HG02970 (cell line): ENCODE measurements around the gene ZNF121.
A peak's percentile ranks its signal among the peaks of the same experiment; 100 is the strongest.
"Not testable (repeated sequence)": the region's sequence is repeated elsewhere in the genome, so short reads cannot be mapped to it uniquely, and the experiment has no call there.

ENCODE experiments used
- ATAC-seq: cut with Tn5 transposase; IDR thresholded peaks from one replicate; pipeline ENCODE4 v1.9.1; 2021; ENCODE audit warnings: mild to moderate bottlenecking, moderate library complexity, moderate number of reproducible peaks; ENCODE audit not compliant: unreplicated experiment, low FRiP score

Gene ZNF121

DNA sequence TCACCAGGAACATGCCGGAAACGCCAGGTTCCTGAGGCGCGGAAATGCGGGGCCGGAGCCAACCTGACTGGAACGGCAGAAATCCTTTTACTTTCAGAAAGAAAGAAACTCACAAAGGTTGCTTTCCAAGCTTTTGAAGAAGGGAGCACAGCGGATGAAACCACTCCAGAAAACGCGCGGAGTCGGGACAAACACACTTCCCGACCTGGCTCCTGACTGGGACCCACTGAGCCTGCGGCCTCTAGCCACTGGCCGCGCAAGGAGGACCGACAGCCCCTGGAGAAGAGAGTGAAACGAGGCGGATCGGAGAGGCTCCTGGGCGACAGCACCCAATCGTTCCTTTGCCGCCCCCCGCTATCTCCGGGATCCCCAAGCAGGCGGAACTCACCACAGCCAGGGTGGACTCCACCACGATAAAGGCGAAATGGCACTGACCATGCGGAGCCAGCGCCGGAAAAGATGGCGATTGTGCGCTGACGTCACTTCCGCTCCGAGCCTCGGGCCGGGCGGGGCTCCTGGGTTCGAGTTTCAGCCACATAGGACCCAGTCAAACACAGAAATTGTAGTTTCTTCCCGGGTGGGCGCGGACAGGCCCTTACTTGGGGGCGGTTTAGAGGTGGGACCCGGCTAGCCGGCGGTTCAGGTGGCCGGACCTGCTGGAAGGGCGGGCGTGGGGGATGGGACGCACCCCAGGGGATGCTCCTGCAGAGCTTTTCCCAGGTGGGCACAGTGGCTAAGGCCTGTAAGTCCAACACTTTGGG lies at the start of gene ZNF121:
Gene ZNF121 (minus strand): TSS at position 432 of the 761 bp plus-strand sequence. CDS start 16,407 bp downstream, outside the sequence.
- peak; percentile 81 for ATAC-seq

DNA sequence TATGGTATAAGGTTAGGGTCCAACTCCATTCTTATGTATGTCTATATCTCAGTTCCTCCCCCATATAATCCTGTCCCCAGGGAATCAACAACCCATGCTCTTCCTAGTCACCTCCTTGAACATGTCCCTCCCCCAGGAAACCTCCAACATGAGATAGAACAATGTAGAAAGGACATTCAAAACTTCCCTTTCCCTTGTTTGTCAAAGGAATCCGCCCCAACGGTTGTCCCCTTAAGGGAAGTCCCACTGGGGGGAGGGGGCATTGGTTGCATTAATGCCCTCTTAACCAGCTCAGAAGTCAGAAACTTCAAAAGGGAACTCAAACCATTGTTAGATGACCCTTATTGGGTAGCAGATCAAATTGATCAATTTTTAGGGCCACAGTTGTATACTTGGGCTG lies 43.6 kb upstream of the ZNF121 start:
- ATAC-seq = no peak

DNA sequence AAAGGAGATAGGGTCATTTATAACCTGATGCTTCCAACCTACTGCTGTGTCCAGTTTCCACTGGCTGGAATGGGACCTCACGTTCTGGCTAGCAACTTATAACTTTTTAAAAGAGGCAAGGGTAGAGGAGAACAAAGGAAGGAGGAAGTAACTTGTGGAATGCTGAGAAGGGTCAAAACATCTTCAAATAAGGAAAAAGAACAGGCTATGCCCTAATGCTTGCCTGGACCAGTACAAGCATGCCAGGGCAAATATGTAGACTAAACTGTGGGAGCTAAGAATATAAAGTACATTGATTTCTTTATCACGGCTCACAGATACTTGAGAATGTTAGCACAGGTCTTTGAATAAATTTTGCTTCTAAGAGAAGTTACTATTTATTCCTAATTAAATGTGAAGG lies 38.2 kb upstream of the ZNF121 start:
- no peak for ATAC-seq

DNA sequence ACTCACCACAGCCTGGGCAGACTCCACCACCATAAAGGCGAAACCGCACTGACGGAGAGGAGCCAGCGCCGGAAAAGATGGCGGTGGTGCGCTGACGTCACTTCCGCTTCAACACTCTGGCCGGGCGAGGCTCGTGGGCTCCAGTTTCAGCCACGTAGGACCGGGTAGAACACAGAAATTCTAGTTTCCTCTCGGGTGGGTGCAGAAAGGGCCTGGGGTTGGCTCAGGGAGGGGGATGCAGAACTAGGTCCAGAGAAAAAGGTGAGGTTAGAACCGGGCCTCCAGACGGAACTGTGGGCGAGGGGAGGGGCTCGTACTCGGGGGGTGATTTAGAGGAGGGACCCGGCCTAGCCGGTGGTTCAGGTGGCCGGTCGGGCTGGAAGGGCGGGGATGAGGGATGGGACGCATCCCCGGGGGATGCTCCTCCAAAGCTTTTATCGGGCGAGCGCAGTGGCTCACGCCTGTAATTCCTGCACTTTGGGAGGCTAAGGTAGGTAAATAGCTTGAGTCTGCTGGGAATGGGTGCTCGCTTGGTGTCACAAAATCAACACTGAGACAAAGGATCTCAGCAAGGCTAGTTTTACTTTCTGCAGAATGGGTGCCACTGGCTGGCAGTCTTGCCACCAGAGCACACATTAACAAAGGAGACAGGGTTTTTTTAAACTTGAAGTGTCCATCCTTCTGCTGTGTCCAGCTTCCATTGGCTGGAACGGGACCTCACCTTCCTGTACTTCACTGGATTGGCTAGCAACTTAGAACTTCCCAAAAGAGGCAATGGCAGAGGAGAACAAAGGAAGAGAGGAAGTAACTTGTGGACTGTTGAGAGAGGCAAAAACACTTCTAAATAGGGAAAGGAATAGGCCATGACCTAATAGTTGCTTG lies 37.1 kb upstream of the ZNF121 start, which contains the start of gene ZNF561:
Gene ZNF561 (minus strand): TSS at position 77 of the 882 bp plus-strand sequence. CDS start 1,776 bp downstream, outside the sequence.
- peak; percentile 68 for ATAC-seq

DNA sequence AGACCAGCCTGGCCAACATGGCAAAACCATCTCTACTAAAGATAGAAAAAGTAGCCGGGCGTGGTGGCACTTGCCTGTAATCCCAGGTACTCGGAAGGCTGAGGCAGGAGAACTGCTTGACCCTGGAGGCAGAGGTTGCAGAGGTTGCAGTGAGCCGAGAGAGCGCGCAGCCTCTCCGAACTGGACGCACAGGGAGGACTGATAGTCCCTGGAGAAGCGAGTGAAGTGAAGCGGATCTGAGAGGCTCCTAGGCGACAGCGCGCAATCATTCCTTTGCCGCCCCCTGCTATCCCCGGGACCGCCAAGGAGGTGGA lies 36.5 kb upstream of the ZNF121 start:
- no peak for ATAC-seq

DNA sequence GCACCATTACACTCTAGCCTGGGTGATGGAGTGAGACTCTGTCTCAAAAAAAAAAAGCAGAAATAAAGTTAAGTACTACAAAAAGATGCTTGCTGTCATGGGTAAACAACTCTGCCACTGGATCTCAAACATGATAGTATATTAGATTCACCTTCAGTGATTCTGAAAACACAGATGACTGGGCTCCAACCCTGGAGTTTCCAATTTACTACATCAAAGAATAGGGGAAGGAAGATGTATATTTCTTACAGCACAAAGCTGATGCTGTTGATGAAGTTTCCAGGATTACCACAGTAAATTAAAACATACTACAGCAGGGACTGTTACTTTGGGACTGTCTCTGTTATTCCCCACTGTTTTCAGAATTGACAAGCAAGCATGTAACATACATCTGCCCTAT lies 31.5 kb upstream of the ZNF121 start:
- ATAC-seq = no peak

DNA sequence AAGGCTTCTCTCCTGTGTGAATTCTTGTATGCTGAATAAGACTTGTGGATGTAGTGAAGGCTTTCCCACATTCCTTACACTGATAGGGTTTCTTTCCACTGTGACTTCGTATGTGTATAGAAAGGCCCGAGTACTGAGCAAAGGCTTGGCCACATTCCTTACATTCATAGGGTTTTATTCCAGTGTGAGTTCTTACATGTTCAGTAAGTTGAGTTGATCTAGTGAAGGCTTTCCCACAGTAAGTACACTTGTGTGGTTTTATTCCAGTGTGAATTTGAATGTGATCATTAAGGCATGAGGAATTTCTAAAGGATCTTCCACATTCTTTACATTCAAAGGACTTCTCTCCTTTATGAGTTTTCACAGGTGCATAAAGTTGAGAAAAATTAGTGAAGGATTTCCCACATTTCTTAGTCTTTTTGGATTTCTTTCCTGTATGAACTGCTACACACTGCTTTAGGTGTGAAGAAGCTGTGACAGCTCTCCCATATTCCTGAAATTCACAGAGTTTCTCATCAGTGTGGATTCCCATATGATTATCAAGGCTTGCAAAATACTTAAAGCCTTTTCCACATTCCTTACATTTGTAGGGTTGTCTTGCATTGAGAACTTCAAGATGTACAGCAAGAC lies 26.3 kb upstream of the ZNF121 start:
- no peak for ATAC-seq

DNA sequence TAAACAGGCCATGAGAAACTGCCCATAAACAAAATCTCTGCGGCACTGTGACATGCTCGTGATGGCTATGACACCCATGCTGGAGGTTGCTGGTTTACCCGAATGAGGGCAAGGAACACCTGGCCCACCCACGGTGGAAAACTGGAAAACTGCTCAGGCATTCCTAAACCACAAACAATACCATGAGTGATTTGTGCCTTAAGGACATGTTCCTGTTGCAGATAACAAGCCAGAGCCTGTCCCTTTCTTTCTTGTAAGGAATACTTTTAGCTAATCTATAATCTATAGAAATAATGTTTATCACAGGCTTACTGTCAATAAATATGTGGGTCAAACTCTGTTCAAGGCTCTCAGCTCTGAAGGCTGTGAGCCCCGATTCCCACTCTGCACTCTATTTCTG lies 24.6 kb upstream of the ZNF121 start:
- no peak for ATAC-seq

DNA sequence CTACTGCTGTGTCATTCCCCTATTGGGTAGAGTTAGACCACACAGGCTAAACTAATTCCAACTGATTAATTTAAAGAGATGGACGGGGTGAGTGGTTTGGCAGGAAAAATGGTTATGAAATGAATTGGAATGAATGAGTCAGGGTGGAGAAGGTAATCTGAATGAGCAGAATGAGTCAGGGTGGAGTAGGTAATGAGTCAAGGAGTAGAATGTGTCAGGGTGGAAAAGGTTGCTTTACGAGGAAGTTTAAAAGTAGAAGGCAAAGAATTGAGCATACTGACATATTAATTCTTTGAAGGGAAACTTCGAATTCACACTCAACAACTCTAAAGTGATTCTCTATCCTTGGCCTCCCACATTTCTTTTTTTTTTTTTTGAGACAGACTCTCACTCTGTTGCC lies 12.7 kb upstream of the ZNF121 start:
- no peak for ATAC-seq

DNA sequence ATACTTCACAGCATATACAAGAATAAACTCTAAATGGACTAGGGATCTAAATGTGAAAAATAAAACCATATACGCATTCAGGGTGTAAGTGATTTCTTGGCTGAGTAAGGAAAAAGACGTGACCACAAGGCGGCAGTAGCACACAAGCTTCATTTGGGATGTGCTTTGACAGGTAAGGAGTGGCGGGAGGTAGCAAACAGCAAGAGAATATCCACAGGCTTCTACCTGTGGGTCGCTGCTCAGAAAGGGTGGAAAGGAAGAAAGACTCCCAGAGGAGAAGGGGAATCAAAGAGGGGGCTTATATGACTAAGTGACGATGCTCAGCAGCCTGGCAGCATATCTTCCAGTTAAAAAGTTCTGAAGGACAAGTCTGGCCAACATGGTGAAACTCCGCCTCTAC lies 2.5 kb upstream of the ZNF121 start:
- no peak for ATAC-seq

DNA sequence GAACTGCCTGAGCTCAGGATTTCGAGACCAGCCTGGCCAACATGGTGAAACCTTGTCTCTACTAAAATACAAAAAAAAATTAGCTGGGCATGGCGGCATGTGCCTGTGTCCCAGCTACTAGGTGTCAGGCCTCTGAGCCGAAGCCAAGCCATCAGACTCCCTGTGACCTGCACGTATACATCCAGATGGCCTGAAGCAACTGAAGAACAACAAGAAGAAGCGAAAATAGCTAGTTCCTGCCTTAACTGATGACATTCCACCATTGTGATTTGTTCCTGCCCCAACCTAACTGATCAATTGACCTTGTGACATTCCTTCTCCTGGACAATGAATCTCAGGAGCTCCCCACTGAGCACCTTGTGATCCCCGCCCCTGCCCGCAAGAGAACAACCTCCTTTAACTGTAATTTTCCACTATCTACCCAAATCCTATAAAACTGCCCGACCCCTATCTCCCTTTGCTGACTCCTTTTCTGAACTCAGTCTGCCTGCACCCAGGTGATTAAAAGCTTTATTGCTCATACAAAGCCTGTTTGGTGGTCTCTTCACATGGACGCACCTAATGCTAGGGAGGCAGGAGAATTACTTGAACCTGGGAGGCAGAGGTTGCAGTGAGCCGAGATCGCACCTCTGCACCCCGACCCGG lies 2.1 kb downstream of the ZNF121 start:
- not testable (repeated sequence) for ATAC-seq

DNA sequence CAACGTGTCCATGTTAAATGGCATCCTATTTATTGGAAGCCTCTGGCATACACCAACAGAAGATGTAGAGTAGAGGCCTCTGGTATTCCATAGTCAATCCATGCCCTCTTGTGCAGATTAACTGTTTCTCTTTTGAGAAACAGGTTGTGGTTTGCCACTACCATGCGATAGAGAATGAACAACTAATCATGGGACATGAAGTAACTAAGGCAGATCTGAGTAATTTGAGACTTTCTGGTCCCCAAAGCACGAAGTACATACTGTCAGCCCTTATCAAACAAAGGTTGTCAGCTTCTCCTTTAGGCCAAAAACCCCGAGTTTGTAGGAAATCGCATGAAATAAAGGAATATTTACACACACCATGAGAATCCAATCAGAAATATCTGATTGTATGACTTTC lies 3.6 kb downstream of the ZNF121 start:
- ATAC-seq = no peak

DNA sequence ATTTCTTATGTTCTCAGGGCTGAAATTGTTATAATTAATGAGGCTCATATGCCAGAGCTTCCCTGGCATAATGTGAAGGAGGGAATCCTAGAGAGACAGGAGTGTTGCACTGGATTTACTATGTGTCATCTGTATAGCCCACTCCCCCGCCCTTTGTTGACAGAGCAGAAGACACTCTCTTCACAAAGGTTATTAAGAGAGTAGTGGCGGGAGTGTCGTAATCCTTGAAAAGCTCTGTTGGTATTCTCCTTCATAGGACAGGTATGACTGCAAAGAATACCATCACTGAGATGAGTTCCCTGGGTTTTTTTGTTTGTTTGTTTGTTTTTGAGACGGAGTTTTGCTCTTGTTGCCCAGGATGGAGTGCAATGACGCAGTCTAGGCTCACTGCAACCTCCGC lies 14.0 kb downstream of the ZNF121 start:
- no peak for ATAC-seq

DNA sequence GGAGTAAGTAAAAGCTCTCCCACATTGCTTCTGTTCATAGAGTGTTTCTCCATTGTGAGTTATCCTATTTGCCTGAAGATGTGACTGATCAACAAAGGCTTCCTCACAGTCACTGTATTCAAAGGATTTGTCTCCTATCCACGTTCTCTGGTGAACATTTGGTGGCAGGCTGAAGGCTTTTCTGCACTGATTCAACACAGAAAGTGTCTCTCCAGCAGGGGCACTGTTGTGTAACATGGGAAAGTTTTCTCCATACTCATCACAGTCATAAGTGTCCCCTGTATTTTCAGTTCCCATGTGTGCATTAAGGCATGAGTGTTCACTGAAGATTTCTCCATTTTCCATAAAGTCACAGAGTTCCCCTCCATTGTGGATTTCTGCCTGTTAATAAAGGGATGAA lies 17.6 kb downstream of the ZNF121 start:
- no peak for ATAC-seq

DNA sequence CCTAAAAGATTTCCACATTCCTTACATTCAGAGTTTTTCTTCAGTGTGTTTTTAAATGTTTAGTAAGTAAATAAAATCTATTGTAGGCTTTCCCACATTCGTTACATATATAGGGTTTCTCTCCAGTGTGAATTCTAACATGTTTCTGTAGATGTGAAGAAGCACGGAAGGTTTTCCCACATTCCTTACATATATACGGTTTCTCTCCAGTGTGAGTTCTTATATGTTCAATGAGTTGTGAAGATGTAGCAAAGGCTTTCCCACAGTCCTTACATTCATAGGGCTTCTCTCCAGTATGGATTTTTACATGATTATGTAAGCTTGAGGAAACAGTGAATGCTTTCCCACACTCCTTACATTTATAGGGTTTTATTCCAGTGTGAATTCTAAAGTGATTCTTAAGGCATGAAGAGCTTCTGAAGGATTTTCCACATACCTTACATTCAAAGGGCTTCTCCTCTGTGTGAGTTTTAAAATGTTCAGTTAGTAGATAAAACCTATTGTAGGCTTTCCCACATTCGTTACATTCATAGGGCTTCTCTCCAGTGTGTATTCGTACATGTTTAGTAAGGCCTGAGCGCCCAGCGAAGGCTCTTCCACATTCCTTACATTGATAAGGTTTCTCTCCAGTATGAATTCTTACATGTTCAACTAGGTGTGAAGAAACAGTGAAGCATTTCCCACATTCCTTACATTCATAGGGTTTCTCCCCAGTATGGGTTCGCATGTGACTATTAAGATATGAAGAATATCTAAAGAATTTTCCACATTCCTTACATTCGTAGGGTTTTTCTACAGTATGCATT lies 18.2 kb downstream of the ZNF121 start:
- no peak for ATAC-seq

DNA sequence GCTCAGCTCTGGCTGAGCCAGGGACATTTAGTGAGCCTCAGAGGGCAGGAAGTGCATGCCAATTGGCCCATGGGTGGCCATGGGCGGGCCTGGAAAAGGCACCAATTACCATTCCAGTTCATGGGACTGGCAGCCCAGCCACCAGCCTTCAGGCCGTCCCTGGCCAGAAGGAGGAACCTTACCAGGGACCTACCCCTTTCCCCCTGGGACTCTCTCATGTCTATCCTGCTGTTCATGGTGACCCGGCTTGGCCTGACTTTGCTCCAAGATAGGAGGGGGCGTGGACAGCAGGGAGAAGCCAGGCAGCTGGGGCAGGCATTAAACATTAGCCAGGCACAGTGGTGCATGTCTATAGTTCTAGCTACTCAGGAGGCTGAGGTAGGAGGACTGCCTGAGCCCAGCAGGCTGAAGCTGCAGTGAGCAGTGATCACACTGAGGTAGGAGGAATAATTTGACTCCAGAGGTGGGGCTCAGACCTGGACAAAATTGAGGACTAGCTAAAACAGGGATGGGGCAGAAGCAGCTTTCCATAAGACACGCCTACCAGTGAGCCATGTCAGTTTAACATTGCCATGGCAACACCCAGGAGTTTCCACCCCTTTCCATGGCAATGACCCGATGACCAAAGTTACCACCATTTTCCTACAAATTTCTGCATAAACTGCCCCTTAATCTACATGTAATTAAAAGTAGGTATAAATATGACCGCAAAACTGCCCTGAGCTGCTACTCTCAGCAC lies 31.6 kb downstream of the ZNF121 start:
- ATAC-seq = no peak

DNA sequence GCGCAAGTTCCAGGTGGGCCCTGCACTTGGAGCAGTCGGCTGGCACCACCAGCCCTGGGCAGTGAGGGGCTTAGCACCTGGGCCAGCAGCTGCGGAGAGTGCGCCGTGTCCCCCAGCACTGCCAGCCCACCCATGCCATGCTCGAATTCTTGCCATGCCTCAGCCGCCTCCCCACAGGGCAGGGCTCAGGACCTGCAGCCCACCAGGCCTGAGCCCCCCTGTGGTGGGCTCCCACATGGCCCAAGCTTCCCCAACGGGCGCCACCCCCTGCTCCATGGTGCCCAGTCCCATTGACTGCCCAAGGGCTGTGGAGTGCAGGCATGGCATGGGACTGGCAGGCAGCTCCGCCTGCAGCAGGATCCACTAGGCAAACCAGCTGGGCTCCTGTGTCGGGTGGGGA lies 36.4 kb downstream of the ZNF121 start:
- ATAC-seq = no peak

DNA sequence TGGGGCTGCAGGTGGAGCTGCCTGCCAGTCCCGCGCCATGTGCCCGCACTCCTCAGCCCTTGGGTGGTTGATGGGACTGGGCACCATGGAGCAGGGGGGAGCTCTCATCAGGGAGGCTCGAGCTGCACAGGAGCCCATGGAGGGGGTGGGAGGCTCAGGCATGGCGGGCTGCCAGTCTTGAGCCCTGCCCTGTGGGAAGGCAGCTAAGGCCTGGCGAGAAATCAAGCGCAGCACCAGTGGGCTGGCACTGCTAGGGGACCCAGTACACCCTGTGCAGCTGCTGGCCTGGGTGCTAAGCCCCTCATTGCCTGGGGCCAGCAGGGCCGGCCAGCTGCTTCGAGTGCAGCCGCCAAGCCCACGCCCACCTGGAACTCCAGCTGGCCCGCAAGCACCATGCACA lies 43.0 kb downstream of the ZNF121 start:
- ATAC-seq = not testable (repeated sequence)

DNA sequence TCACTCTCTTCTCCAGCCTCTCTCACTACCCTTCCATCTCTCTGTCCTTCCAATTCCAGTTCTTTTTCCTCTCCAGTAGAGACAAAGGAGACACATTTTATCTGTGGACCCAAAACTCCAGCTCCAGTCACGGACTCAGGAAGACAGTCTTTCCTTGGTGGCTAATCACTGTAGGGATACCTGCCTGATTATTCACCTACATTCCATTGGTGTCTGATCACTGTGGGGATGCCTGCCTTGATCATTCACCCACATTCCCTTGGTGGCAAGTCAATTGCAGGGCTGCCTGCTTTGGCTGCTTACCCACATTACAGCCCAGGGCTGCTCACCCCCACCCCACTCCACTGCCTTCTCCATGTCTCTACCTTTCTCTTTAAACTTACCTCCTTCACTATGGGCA lies 44.4 kb downstream of the ZNF121 start:
- ATAC-seq = not testable (repeated sequence)
